IMR-90 (cell line): Measurements from ENCODE around the gene FOXL1.

Experiments used
- BHLHE40 ChIP-seq: fragments of 150-350 bp; IDR thresholded peaks from 2 replicates; pipeline ENCODE4 v1.6.1; 2016; ENCODE audit warnings: mild to moderate bottlenecking, low read depth, low read length
- CEBPB ChIP-seq: IDR thresholded peaks from 2 replicates; pipeline ENCODE4 v1.6.1; 2012; ENCODE audit warnings: low read depth, low read length, improper control_type of control experiment
- CHD1 ChIP-seq: IDR thresholded peaks from 2 replicates; pipeline ENCODE4 v1.6.1; 2012; ENCODE audit warnings: low read depth, low read length, improper control_type of control experiment
- CTCF ChIP-seq: conservative IDR thresholded peaks from 2 replicates; pipeline ENCODE4 v1.5.1; 2012; ENCODE audit warnings: mild to moderate bottlenecking, low read depth, low read length, improper control_type of control experiment
- MAFK ChIP-seq: IDR thresholded peaks from 2 replicates; pipeline ENCODE4 v1.6.1; 2012; ENCODE audit warnings: low read depth, low read length, improper control_type of control experiment
- MAZ ChIP-seq: IDR thresholded peaks from 2 replicates; pipeline ENCODE4 v1.6.1; 2012; ENCODE audit warnings: low read depth, mild to moderate bottlenecking, low read length, improper control_type of control experiment, moderate library complexity, borderline replicate concordance
- MXI1 ChIP-seq: IDR thresholded peaks from 2 replicates; pipeline ENCODE4 v1.6.1; 2012; ENCODE audit warnings: low read depth, mild to moderate bottlenecking, low read length, moderate library complexity, borderline replicate concordance
- NFE2L2 ChIP-seq: fragments of 150-350 bp; IDR thresholded peaks from 2 replicates; pipeline ENCODE4 v1.6.1; 2016; ENCODE audit warnings: low read depth, mild to moderate bottlenecking, low read length
- POLR2A ChIP-seq: IDR thresholded peaks from 2 replicates; pipeline ENCODE4 v1.6.1; 2012; ENCODE audit warnings: mild to moderate bottlenecking, low read depth, low read length
- RAD21 ChIP-seq: IDR thresholded peaks from 2 replicates; pipeline ENCODE4 v1.6.1; 2012; ENCODE audit warnings: low read length, improper control_type of control experiment
- RFX5 ChIP-seq: IDR thresholded peaks from 2 replicates; pipeline ENCODE4 v1.8.0; 2012; ENCODE audit warnings: low read depth, mild to moderate bottlenecking, low read length, moderate library complexity
- TF ChIP-seq, protein P1 (sequence below): fragments of 150-350 bp; IDR thresholded peaks from 2 replicates; pipeline ENCODE4 v1.6.1; 2017; ENCODE audit warnings: mild to moderate bottlenecking, antibody characterized with exemption, low read length, low read depth

DNA sequence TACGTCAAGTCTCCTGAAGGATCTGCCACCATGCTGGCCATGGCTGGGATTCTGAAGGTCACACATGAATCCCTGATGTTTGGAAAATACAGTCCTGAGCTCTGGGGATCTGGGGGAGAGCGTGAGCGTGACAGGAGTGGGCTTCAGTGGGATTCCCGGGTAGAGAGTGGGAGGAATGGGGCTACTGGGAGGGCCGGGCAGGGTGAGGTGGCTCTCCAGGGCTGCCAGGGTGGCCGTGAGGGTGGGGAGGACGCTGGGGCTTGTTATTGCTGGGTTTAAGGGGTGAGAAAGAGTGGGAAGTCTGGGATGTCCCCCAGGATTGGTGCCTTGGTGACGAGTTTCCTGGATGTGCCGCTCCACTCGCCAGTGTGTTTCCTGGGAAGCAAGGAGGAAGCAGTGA, 31.3 kb downstream of the FOXL1 start:
- TF ChIP-seq CTCF (no peak), CEBPB (no peak), POLR2A (no peak), MAFK (no peak), RFX5 (no peak), MXI1 (no peak), RAD21 (no peak), NFE2L2 (no peak), MAZ (no peak), CHD1 (no peak), BHLHE40 (no peak)
- TF ChIP-seq, protein P1, sequence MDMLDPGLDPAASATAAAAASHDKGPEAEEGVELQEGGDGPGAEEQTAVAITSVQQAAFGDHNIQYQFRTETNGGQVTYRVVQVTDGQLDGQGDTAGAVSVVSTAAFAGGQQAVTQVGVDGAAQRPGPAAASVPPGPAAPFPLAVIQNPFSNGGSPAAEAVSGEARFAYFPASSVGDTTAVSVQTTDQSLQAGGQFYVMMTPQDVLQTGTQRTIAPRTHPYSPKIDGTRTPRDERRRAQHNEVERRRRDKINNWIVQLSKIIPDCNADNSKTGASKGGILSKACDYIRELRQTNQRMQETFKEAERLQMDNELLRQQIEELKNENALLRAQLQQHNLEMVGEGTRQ = no peak
